H1 (cell line): ENCODE results near the gene FBXO8. TPM values are rescaled to one million over a fixed set of nuclear protein-coding genes. Genes with fewer than 3 reads are reported as not detected.

ENCODE experiments used
- CTCF ChIA-PET: fragments of 300-600 bp; sonication (Branson Sonifier 250); formaldehyde crosslinking; loops from one replicate; lab custom pipeline; 2021; ENCODE audit not compliant: partially characterized antibody; lab: Charles Lee
- POLR2A ChIA-PET: fragments of 300-600 bp; sonication (Branson Sonifier 250); formaldehyde crosslinking; loops from one replicate; lab custom pipeline; 2021; ENCODE audit warnings: inconsistent platforms; ENCODE audit not compliant: partially characterized antibody; lab: Charles Lee
- DNase-seq, 2 experiments: peaks; one replicate each; pipeline versions ENCODE4 v3.0.0 to v3.0.0-alpha.2; 2010 to 2022; ENCODE audit warnings: low spot score in 2 of 2, low read depth in 1 of 2, mixed read lengths in 1 of 2
- FAIRE-seq: peaks from 2 replicates; lab custom pipeline; 2011; peaks lifted over from hg19 to GRCh38; lab: Jason Lieb, UNC
- H2AFZ ChIP-seq: 2 replicates; pipeline ENCODE4 v1.8.1; 2012; ENCODE audit warnings: low read length, inconsistent platforms
- H2AK5ac ChIP-seq: 2 replicates; pipeline ENCODE4 v1.6.1; 2013; ENCODE audit warnings: low read depth, low read length
- H2BK120ac ChIP-seq: replicated peaks from 2 replicates; pipeline ENCODE3; 2013; ENCODE audit warnings: low read depth, low read length, inconsistent platforms
- H2BK12ac ChIP-seq: 2 replicates; pipeline ENCODE4 v1.6.1; 2013; ENCODE audit warnings: low read depth, low read length
- H2BK15ac ChIP-seq: 2 replicates; pipeline ENCODE4 v1.6.1; 2013; ENCODE audit warnings: low read length
- H2BK20ac ChIP-seq: 2 replicates; pipeline ENCODE4 v1.6.1; 2013; ENCODE audit warnings: low read length
- H2BK5ac ChIP-seq: 2 replicates; pipeline ENCODE4 v1.6.1; 2013; ENCODE audit warnings: low read depth, low read length
- H3K14ac ChIP-seq: 2 replicates; pipeline ENCODE4 v1.6.1; 2013; ENCODE audit warnings: inconsistent platforms; ENCODE audit not compliant: insufficient read length
- H3K18ac ChIP-seq: 2 replicates; pipeline ENCODE4 v1.6.1; 2013; ENCODE audit warnings: low read length; ENCODE audit errors: extremely low read depth
- H3K23ac ChIP-seq: 2 replicates; pipeline ENCODE4 v1.6.1; 2013; ENCODE audit warnings: inconsistent platforms; ENCODE audit not compliant: insufficient read length
- H3K23me2 ChIP-seq: 2 replicates; pipeline ENCODE4 v1.6.1; 2013; ENCODE audit warnings: low read depth, low read length
- H3K27ac ChIP-seq: 2 replicates; pipeline ENCODE4 v1.6.1; 2011; ENCODE audit warnings: low read depth, low read length, inconsistent platforms
- H3K27me3 ChIP-seq, 4 experiments: replicated peaks in 1 of 4; 1 replicate in 1 of 4; 2 replicates in 3 of 4; pipeline versions ENCODE4 v1.6.1 to v1.8.1; 2011 to 2013; ENCODE audit warnings: low read length in 3 of 4, mild to moderate bottlenecking in 3 of 4, inconsistent platforms in 2 of 4, mixed read lengths in 2 of 4, moderate library complexity in 1 of 4; ENCODE audit not compliant: control insufficient read depth in 3 of 4, insufficient read depth in 3 of 4; ENCODE audit errors: extremely low read depth in 1 of 4
- H3K36me3 ChIP-seq, 4 experiments: 2 replicates each; pipeline versions ENCODE4 v1.6.1 to v1.8.1; 2011 to 2013; ENCODE audit warnings: mild to moderate bottlenecking in 4 of 4, low read length in 3 of 4, moderate library complexity in 2 of 4, control low read depth in 1 of 4, inconsistent platforms in 1 of 4; ENCODE audit not compliant: insufficient read depth in 4 of 4, control insufficient read depth in 2 of 4
- H3K4ac ChIP-seq: replicated peaks from 2 replicates; pipeline ENCODE3; 2013; ENCODE audit warnings: low read length, low read depth, mixed read lengths, inconsistent platforms; ENCODE audit not compliant: insufficient read length
- H3K4me1 ChIP-seq, 4 experiments: replicated peaks in 1 of 4; 1 replicate in 1 of 4; 2 replicates in 3 of 4; pipeline versions ENCODE4 v1.6.1 to v1.8.1; 2011 to 2013; ENCODE audit warnings: low read length in 3 of 4, inconsistent platforms in 2 of 4, mixed read lengths in 1 of 4; ENCODE audit not compliant: insufficient read depth in 4 of 4, control insufficient read depth in 3 of 4
- H3K4me2 ChIP-seq, 2 experiments: 2 replicates each; pipeline versions ENCODE4 v1.6.1 to v1.8.1; 2011 to 2013; ENCODE audit warnings: low read depth in 2 of 2, low read length in 2 of 2, control low read depth in 1 of 2, inconsistent platforms in 1 of 2, mild to moderate bottlenecking in 1 of 2; ENCODE audit not compliant: insufficient read depth in 1 of 2
- H3K4me3 ChIP-seq, 4 experiments: fragments of 200-600, 300-600 bp in 1 of 4; sonication (generic), shearing (Covaris generic), sonication (Bioruptor Twin) in 1 of 4; 2 replicates each; pipeline versions ENCODE4 v1.5.1 to v1.8.1; 2011 to 2016; ENCODE audit warnings: low read length in 4 of 4, low read depth in 3 of 4, control low read depth in 2 of 4, inconsistent platforms in 2 of 4, mild to moderate bottlenecking in 2 of 4, mixed read lengths in 1 of 4, moderate library complexity in 1 of 4; ENCODE audit not compliant: insufficient read depth in 2 of 4; ENCODE audit errors: extremely low read depth in 1 of 4
- H3K56ac ChIP-seq: replicated peaks from 2 replicates; pipeline ENCODE3; 2013; ENCODE audit warnings: low read depth, mild to moderate bottlenecking, mixed read lengths, low read length, inconsistent platforms; ENCODE audit not compliant: insufficient read length
- H3K79me1 ChIP-seq: 2 replicates; pipeline ENCODE4 v1.6.1; 2013; ENCODE audit warnings: low read depth, low read length, control low read depth
- H3K79me2 ChIP-seq, 2 experiments: 2 replicates each; pipeline versions ENCODE4 v1.6.1 to v1.8.1; 2012 to 2013; ENCODE audit warnings: low read length in 2 of 2, mild to moderate bottlenecking in 2 of 2, inconsistent platforms in 1 of 2; ENCODE audit not compliant: insufficient read depth in 2 of 2, control insufficient read depth in 1 of 2
- H3K9ac ChIP-seq, 4 experiments: replicated peaks in 1 of 4; 1 replicate in 1 of 4; 2 replicates in 3 of 4; pipeline versions ENCODE4 v1.6.1 to v1.8.1; 2011 to 2013; ENCODE audit warnings: low read depth in 3 of 4, low read length in 3 of 4, control low read depth in 2 of 4, mild to moderate bottlenecking in 2 of 4, moderate library complexity in 2 of 4, inconsistent platforms in 1 of 4; ENCODE audit errors: extremely low read depth in 1 of 4
- H3K9me3 ChIP-seq, 2 experiments: 2 replicates each; pipeline versions ENCODE4 v1.6.1 to v1.8.1; 2012 to 2013; ENCODE audit warnings: mild to moderate bottlenecking in 2 of 2, moderate library complexity in 2 of 2, control low read depth in 1 of 2, inconsistent platforms in 1 of 2, low read depth in 1 of 2, low read length in 1 of 2, mixed read lengths in 1 of 2; ENCODE audit not compliant: insufficient read depth in 2 of 2
- H4K20me1 ChIP-seq, 2 experiments: replicated peaks in 1 of 2; 2 replicates each; pipeline versions ENCODE3 to v1.8.1; 2011 to 2013; ENCODE audit warnings: inconsistent platforms in 2 of 2, low read length in 2 of 2, mild to moderate bottlenecking in 1 of 2; ENCODE audit not compliant: insufficient read depth in 2 of 2, control insufficient read depth in 1 of 2
- H4K5ac ChIP-seq: 2 replicates; pipeline ENCODE4 v1.6.1; 2013; ENCODE audit warnings: low read length, low read depth, mixed read lengths, inconsistent platforms; ENCODE audit not compliant: insufficient read length
- H4K8ac ChIP-seq: 2 replicates; pipeline ENCODE4 v1.8.0; 2013; ENCODE audit warnings: mild to moderate bottlenecking, moderate library complexity, low read length, inconsistent platforms; ENCODE audit not compliant: insufficient read depth; ENCODE audit errors: extremely low read depth
- H4K91ac ChIP-seq: replicated peaks from 2 replicates; pipeline ENCODE3; 2013; ENCODE audit warnings: low read length, mixed read lengths, inconsistent platforms; ENCODE audit not compliant: insufficient read length
- CHD1 ChIP-seq: IDR thresholded peaks from 2 replicates; pipeline ENCODE4 v1.6.1; 2012; ENCODE audit warnings: low read depth, low read length, improper control_type of control experiment
- FOSL1 ChIP-seq: IDR thresholded peaks from 2 replicates; pipeline ENCODE4 v1.6.1; 2011; ENCODE audit warnings: mild to moderate bottlenecking, low read depth, low read length, moderate library complexity; ENCODE audit not compliant: insufficient read depth
- GTF2F1 ChIP-seq: IDR thresholded peaks from 2 replicates; pipeline ENCODE4 v1.6.1; 2012; ENCODE audit warnings: low read depth, low read length, improper control_type of control experiment, borderline replicate concordance
- SIN3A ChIP-seq, 2 experiments: IDR thresholded peaks in 1 of 2; conservative IDR thresholded peaks in 1 of 2; 2 replicates each; pipeline ENCODE4 v1.6.1; 2011 to 2012; ENCODE audit warnings: low read length in 2 of 2, improper control_type of control experiment in 1 of 2, low read depth in 1 of 2, mild to moderate bottlenecking in 1 of 2
- SUZ12 ChIP-seq: fragments of 200-600 bp; sonication (generic); IDR thresholded peaks from 2 replicates; pipeline ENCODE4 v1.6.1; 2012; ENCODE audit warnings: mild to moderate bottlenecking, inconsistent platforms, low read length, moderate library complexity, mixed read lengths
- WGBS, 2 experiments: shearing (Covaris generic) in 1 of 2; methylation state at CpG; one replicate each; pipeline versions ENCODE4 v1.1.6 to v1.1.7; 2013 to 2015; ENCODE audit warnings: low lambda C conversion rate in 2 of 2, mixed read lengths in 2 of 2, inconsistent platforms in 1 of 2, low coverage in 1 of 2, missing lambda C conversion rate in 1 of 2; ENCODE audit not compliant: insufficient replicate concordance in 2 of 2, insufficient coverage in 1 of 2, insufficient read length in 1 of 2; ENCODE audit errors: extremely low coverage in 1 of 2, missing lambda C conversion rate in 1 of 2; 5-methylcytosine and 5-hydroxymethylcytosine counted together
- polyA plus RNA-seq, 7 experiments: library from polyadenylated mRNA; depleted of rRNA in 3 of 7; stranded (reverse) in 5 of 7; unstranded in 2 of 7; fragments of >200 nt in 5 of 7; fragments of 200-250 nt in 2 of 7; gene quantifications; 1 replicate in 5 of 7; 2 replicates in 1 of 7; 4 replicates in 1 of 7; pipeline versions ENCODE4 v1.2.1 to v1.2.3, GENCODE V29; 2011 to 2013; ENCODE audit warnings: missing spikeins in 2 of 7, mixed read lengths in 2 of 7
- total RNA-seq: library from RNA; stranded (reverse); fragmentation: NEBNext Ultra II Directional; extraction: Animal tissue kit (Norgen Biotek cat#: 25700); gene quantifications from 2 replicates; pipeline ENCODE4 v1.2.1, GENCODE V29; 2021

Gene FBXO8
- total and polyA plus RNA-seq, 2 of the 8 experiments (the other 6 are each of a cell fraction or from before 2014, with no cell fraction given), result 5.1 to 7.5 TPM

DNA sequence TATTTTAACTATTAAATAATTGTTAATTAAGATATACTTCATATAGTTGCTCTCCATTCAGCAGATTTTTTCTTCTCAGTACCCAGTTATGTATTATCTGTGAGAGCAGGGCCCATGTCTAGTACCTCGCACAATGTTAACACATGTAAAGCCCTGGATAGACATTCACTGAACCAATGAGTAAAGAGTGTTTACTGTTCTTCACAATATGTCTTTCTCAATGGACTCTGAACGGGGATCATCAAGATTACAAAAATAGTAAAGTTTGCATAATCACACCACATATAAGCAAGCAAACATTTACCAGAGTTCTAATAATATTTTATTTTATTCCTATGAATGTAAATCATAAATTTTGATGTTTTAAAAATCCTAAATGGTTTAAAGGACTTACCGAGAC, 47.1 kb downstream of the FBXO8 start:
- Histone ChIP-seq H3K4me3 (no peak overlapping the region), H3K79me2 (no peaks in the 10 kb centered on the region), H4K91ac (no peak overlapping the region), H3K14ac (no peak overlapping the region), H3K56ac (no peak overlapping the region), H4K5ac (no peak overlapping the region)
- TF ChIP-seq SIN3A (conservative IDR thresholded peaks at IDR 0.05 in 1 of 2, IDR thresholded peaks at IDR 0.05 in 1 of 2; ENCODE audit: low read depth in 1 of 2, low read length in 2 of 2), result no peak
- no peak for TF ChIP-seq FOSL1
- TF ChIP-seq SUZ12, result no peak
- no peak for TF ChIP-seq GTF2F1
- no peak for TF ChIP-seq CHD1
- TF ChIP-seq, all 59 proteins: peak for 0
- Histone ChIP-seq H3K9ac (no peak overlapping the region), H2BK20ac (no peak overlapping the region), H4K20me1 (no peaks in the 10 kb centered on the region), H3K18ac (no peak overlapping the region), H3K79me1 (no peaks in the 10 kb centered on the region), H2BK5ac (no peak overlapping the region), H2AK5ac (no peak overlapping the region), H2BK12ac (no peak overlapping the region), H3K27ac (no peak overlapping the region), H3K23me2 (no peaks in the 10 kb centered on the region), H3K4me1 (no peaks in the 10 kb centered on the region), H4K8ac (no peak overlapping the region), H3K23ac (no peak overlapping the region), H2BK15ac (no peak overlapping the region), H3K9me3 (no peaks in the 10 kb centered on the region), H2BK120ac (no peak overlapping the region), H3K36me3 (no peaks in the 10 kb centered on the region), H2AFZ (no peak overlapping the region), H3K4ac (no peak overlapping the region), H3K4me2 (no peak overlapping the region), H3K27me3 (no peaks in the 10 kb centered on the region)
- no peak for FAIRE-seq
- ChIA-PET POLR2A (no interaction called here), CTCF (interaction anchor here (0.6 kb wide), 1 partner anchor 1825 kb away, joined by 3 read pairs; no protein-coding TSS in a partner anchor)
- 66% methylated on average over 3 of the region's 3 CpGs; no CpG with 5 or more reads in 1 of the 2 experiments for WGBS, 2 experiments
- no peak for DNase-seq
